ENCODE results near the gene CENPE. TPM values are rescaled to one million over a fixed set of nuclear protein-coding genes. Genes with fewer than 3 reads are reported as not detected.

Gene CENPE
- total and polyA plus RNA-seq, 2 donors (not counting 3 experiments of a cell fraction or from before 2014, with no cell fraction given): 1.7 to 50.8 TPM

GRCh38 chr4:103118166-103118565, 80.0 kb downstream of the CENPE start:
- H4K20me1 ChIP-seq (replicated peaks; ENCODE audit: control insufficient read depth, extremely low read depth, insufficient read depth, low read length): no peaks in the 10 kb centered on the region
- H3K9me3 ChIP-seq (replicated peaks; ENCODE audit: control insufficient read depth, insufficient read depth, low read length): no peaks in the 10 kb centered on the region
- no peak overlapping the region for H3K4me3 ChIP-seq (replicated peaks in 1 of 3; ENCODE audit: insufficient read depth in 1 of 3, low read depth in 1 of 3, low read length in 3 of 3)
- peaks cover 0 to 11% of the 10 kb centered on the region in 2 experiments for H3K36me3 ChIP-seq (ENCODE audit: control insufficient read depth in 2 of 2, extremely low read depth in 1 of 2, insufficient read depth in 2 of 2, low read length in 2 of 2)
- dilution Hi-C loops (cut with MboI; ENCODE audit: extremely low pct_ligation_motif_present, low sequenced_read_pairs): no loop called here
- H3K27ac ChIP-seq (ENCODE audit: insufficient read depth, low read depth, low read length): no peak overlapping the region
- H3K4me1 ChIP-seq (ENCODE audit: control insufficient read depth, extremely low read depth, insufficient read depth, low read length): no peaks in the 10 kb centered on the region
- ChIA-PET CTCF (interaction anchor here (0.7 kb wide), 1 partner anchor 112 kb away, joined by 3 read pairs; no protein-coding TSS in a partner anchor), POLR2A (no interaction called here)
- H3K9ac ChIP-seq (replicated peaks; ENCODE audit: extremely low read depth, insufficient read depth, low read length): no peak overlapping the region
- H3K9me1 ChIP-seq (replicated peaks; ENCODE audit: control insufficient read depth, extremely low read depth, insufficient read depth, low read length): no peaks in the 10 kb centered on the region
- BruUV-seq (replicated peaks): no TSS peak
- no peaks in the 10 kb centered on the region for H3K79me2 ChIP-seq (ENCODE audit: control insufficient read depth, insufficient read depth, low read length)
- H2AFZ ChIP-seq (ENCODE audit: low read depth, low read length): no peak overlapping the region
- H3K27me3 ChIP-seq (ENCODE audit: control insufficient read depth in 2 of 2, insufficient read depth in 2 of 2, low read length in 2 of 2): no peaks in the 10 kb centered on the region
- intact Hi-C loops (cut with micrococcal nuclease): no loop called here
- TF ChIP-seq POLR2A (IDR thresholded peaks at IDR 0.05; ENCODE audit: low read depth, low read length): no peak
- no peak for TF ChIP-seq JUN (IDR thresholded peaks at IDR 0.05; ENCODE audit: borderline replicate concordance, insufficient read depth, insufficient read length, low read depth)
- TF ChIP-seq CTCF (IDR thresholded peaks at IDR 0.05; ENCODE audit: extremely low read depth in 1 of 2, insufficient read depth in 1 of 2, low read depth in 1 of 2, low read length in 2 of 2): no peak
- TF ChIP-seq FOS (IDR thresholded peaks at IDR 0.05; ENCODE audit: borderline replicate concordance, insufficient read depth, low read length): no peak
- no peak for TF ChIP-seq MYC (IDR thresholded peaks at IDR 0.05; ENCODE audit: low read depth, low read length)
- no peak for FAIRE-seq
- H3K4me2 ChIP-seq (ENCODE audit: insufficient read depth, low read length): no peak overlapping the region
- DNase-seq (ENCODE audit: low read depth, low spot score): no peak

GRCh38 chr4:103111598-103111997, 86.5 kb downstream of the CENPE start:
- intact Hi-C loops (cut with micrococcal nuclease) (no loop called here), dilution Hi-C loops (cut with MboI; ENCODE audit: extremely low pct_ligation_motif_present, low sequenced_read_pairs) (no loop called here)
- H2AFZ ChIP-seq (ENCODE audit: low read depth, low read length): no peak overlapping the region
- H3K9me1 ChIP-seq (replicated peaks; ENCODE audit: control insufficient read depth, extremely low read depth, insufficient read depth, low read length): no peaks in the 10 kb centered on the region
- H4K20me1 ChIP-seq (replicated peaks; ENCODE audit: control insufficient read depth, extremely low read depth, insufficient read depth, low read length): no peaks in the 10 kb centered on the region
- BruUV-seq (replicated peaks): no TSS peak
- FAIRE-seq: no peak
- ChIA-PET POLR2A (interaction anchor here (0.5 kb wide), 1 partner anchor 14 kb away, joined by 6 read pairs; no protein-coding TSS in a partner anchor), CTCF (interaction anchor here (1.4 kb wide), 1 partner anchor 12 kb away, joined by 4 read pairs; the partner anchor contains the start of gene BDH2)
- H3K27ac ChIP-seq (ENCODE audit: insufficient read depth, low read depth, low read length): no peak overlapping the region
- no peaks in the 10 kb centered on the region for H3K27me3 ChIP-seq (ENCODE audit: control insufficient read depth in 2 of 2, insufficient read depth in 2 of 2, low read length in 2 of 2)
- DNase-seq (ENCODE audit: low read depth, low spot score): no peak
- H3K4me1 ChIP-seq (ENCODE audit: control insufficient read depth, extremely low read depth, insufficient read depth, low read length): no peaks in the 10 kb centered on the region
- H3K9me3 ChIP-seq (replicated peaks; ENCODE audit: control insufficient read depth, insufficient read depth, low read length): no peaks in the 10 kb centered on the region
- no peak for TF ChIP-seq MAX (IDR thresholded peaks at IDR 0.05; ENCODE audit: insufficient read depth, insufficient read length)
- no peak for TF ChIP-seq GATA2 (IDR thresholded peaks at IDR 0.05; ENCODE audit: insufficient read depth, insufficient read length, low read depth, low read length)
- no peak for TF ChIP-seq JUN (IDR thresholded peaks at IDR 0.05; ENCODE audit: borderline replicate concordance, insufficient read depth, insufficient read length, low read depth)
- no peak for TF ChIP-seq POLR2AphosphoS5 (IDR thresholded peaks at IDR 0.05; ENCODE audit: insufficient read depth, low read depth, low read length)
- no peak for TF ChIP-seq FOS (IDR thresholded peaks at IDR 0.05; ENCODE audit: borderline replicate concordance, insufficient read depth, low read length)
- TF ChIP-seq POLR2A (IDR thresholded peaks at IDR 0.05; ENCODE audit: low read depth, low read length): no peak
- no peak for TF ChIP-seq MYC (IDR thresholded peaks at IDR 0.05; ENCODE audit: low read depth, low read length)
- no peak overlapping the region for H3K4me2 ChIP-seq (ENCODE audit: insufficient read depth, low read length)
- H3K4me3 ChIP-seq (replicated peaks in 1 of 3; ENCODE audit: insufficient read depth in 1 of 3, low read depth in 1 of 3, low read length in 3 of 3): no peak overlapping the region
- no peaks in the 10 kb centered on the region for H3K79me2 ChIP-seq (ENCODE audit: control insufficient read depth, insufficient read depth, low read length)
- H3K9ac ChIP-seq (replicated peaks; ENCODE audit: extremely low read depth, insufficient read depth, low read length): no peak overlapping the region
- H3K36me3 ChIP-seq (ENCODE audit: control insufficient read depth in 2 of 2, extremely low read depth in 1 of 2, insufficient read depth in 2 of 2, low read length in 2 of 2): peaks cover 3 to 7% of the 10 kb centered on the region in 2 experiments

All from endothelial cell of umbilical vein (primary cell).